Right atrium auricular region (tissue), 2 donors: ENCODE measurements around the gene OSBPL7. TPM values are rescaled to one million over a fixed set of nuclear protein-coding genes. Genes with fewer than 3 reads are reported as not detected.

Source experiments
- DNase-seq: peaks from one replicate; pipeline ENCODE4 v3.0.0-alpha.2; 2019; ENCODE audit warnings: low spot score
- H3K27ac ChIP-seq, 2 donors: fragments of 200-600 bp; sonication (generic); 1 replicate in 1 of 2; 2 replicates in 1 of 2; pipeline ENCODE4 v1.5.1; 2016 to 2019
- H3K27me3 ChIP-seq, 2 donors: fragments of 200-600 bp; sonication (generic); one replicate each; pipeline versions ENCODE4 v1.5.1 to v1.6.0; 2017 to 2019
- H3K36me3 ChIP-seq: fragments of 200-600 bp; sonication (generic); one replicate; pipeline ENCODE4 v1.5.1; 2016
- H3K4me1 ChIP-seq, 2 donors: fragments of 200-600 bp; sonication (generic); one replicate each; pipeline versions ENCODE4 v1.5.1 to v1.6.0; 2017 to 2019
- H3K4me3 ChIP-seq, 2 donors: fragments of 200-600 bp; sonication (generic); 1 replicate in 1 of 2; 2 replicates in 1 of 2; pipeline ENCODE4 v1.5.1; 2017 to 2019; ENCODE audit warnings: mild to moderate bottlenecking in 1 of 2, moderate library complexity in 1 of 2
- H3K9me3 ChIP-seq, 2 donors: fragments of 200-600 bp; sonication (generic); one replicate each; pipeline ENCODE4 v1.5.1; 2019
- total RNA-seq, 2 donors: library from RNA; depleted of rRNA; stranded (reverse); fragments of >200 nt; gene quantifications; one replicate each; pipeline ENCODE4 v1.1.0, GENCODE V29; 2016
- TF ChIP-seq, protein P1 (sequence below), 2 donors: fragments of 200-600 bp; sonication (generic); IDR thresholded peaks; one replicate each; pipeline ENCODE4 v1.5.1; 2019; ENCODE audit warnings: antibody characterized with exemption in 2 of 2

Gene OSBPL7
- total RNA-seq, 2 donors from 2014 or later: 2.3 to 3.6 TPM

DNA sequence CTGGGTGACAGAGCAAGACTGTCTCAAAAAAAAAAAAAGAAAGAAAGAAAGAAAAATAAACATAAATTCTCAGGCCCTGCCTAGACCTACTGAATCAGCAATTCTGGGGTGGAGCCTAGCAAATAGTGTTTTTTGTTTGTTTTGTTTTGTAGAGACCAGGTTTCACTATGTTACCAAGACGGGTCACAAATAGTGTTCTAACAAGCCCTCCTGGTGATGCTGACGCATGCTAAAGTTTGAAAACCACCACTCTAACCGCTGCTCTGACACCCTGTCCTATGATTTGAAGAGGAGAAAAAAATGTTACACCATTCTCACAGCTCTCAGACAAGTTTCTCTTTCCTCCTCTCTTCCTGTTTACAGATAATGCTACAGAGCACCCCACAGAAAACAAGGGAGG, 8.3 kb upstream of the OSBPL7 start:
- Histone ChIP-seq H3K9me3 (no peaks in the 10 kb centered on the region), H3K36me3 (peaks cover 38% of the 10 kb centered on the region), H3K4me1 (peaks cover 0 to 17% of the 10 kb centered on the region in 2 donors), H3K4me3 (no peak overlapping the region), H3K27me3 (no peaks in the 10 kb centered on the region), H3K27ac (no peak overlapping the region)
- TF ChIP-seq, protein P1, sequence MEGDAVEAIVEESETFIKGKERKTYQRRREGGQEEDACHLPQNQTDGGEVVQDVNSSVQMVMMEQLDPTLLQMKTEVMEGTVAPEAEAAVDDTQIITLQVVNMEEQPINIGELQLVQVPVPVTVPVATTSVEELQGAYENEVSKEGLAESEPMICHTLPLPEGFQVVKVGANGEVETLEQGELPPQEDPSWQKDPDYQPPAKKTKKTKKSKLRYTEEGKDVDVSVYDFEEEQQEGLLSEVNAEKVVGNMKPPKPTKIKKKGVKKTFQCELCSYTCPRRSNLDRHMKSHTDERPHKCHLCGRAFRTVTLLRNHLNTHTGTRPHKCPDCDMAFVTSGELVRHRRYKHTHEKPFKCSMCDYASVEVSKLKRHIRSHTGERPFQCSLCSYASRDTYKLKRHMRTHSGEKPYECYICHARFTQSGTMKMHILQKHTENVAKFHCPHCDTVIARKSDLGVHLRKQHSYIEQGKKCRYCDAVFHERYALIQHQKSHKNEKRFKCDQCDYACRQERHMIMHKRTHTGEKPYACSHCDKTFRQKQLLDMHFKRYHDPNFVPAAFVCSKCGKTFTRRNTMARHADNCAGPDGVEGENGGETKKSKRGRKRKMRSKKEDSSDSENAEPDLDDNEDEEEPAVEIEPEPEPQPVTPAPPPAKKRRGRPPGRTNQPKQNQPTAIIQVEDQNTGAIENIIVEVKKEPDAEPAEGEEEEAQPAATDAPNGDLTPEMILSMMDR (IDR thresholded peaks at IDR 0.05): no peak
- no peak for DNase-seq

- Histone ChIP-seq H3K9me3 (no peaks in the 10 kb centered on the region), H3K27me3 (no peaks in the 10 kb centered on the region), H3K36me3 (peaks cover 51% of the 10 kb centered on the region), H3K4me1 (peaks cover 0 to 26% of the 10 kb centered on the region in 2 donors), H3K4me3 (no peak overlapping the region), H3K27ac (no peak overlapping the region)
- no peak for DNase-seq
- TF ChIP-seq, protein P1 (IDR thresholded peaks at IDR 0.05): no peak
These were observed 1.9 kb upstream of the OSBPL7 start for GRCh38 chr17:47823519-47823918.

DNA sequence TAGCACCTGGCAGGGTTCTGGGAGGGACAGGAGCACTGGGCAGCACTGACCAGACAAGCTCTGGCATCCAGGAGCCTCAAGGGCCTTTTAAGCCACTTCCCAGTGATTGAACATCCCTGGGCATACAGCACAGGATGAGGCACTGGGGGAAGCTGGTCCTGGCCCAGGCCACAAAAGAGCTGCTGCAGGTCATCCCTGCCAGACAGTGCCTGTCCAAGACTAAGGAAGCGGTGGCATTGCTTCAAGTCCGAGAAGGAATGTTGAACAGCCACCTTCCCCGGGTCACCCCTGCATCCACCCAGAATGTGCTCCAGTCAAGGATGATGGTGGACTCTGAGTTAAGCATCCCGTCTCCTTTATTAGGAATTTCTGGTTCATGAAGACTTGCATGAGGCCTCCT, 1.2 kb upstream of the OSBPL7 start:
- Histone ChIP-seq H3K4me1 (peaks cover 0 to 26% of the 10 kb centered on the region in 2 donors), H3K36me3 (peaks cover 51% of the 10 kb centered on the region), H3K27ac (no peak overlapping the region), H3K27me3 (no peaks in the 10 kb centered on the region), H3K4me3 (no peak overlapping the region), H3K9me3 (no peaks in the 10 kb centered on the region)
- DNase-seq: no peak
- TF ChIP-seq, protein P1 (IDR thresholded peaks at IDR 0.05): no peak

DNA sequence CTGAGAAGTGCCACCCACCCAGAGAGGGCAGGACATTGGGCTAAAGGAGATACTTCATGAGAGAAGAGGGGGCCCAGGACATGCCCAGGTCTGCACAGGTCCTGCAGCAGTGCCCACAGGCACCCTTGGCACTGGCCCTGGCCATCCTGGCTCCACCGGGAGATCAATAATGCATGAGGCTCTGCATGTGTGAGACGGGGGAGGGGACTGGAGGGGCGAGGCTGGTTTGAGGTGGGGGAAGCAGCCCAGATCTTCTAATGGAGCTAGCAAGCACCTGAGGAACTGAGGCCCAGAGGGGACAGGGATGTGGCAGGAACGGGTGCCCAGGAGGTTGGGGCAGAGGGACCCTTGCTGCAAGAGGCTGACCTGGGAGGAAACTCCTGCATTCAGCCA, 567 bp downstream of the OSBPL7 start:
- H3K36me3 ChIP-seq: peaks cover 45% of the 10 kb centered on the region
- no peaks in the 10 kb centered on the region for H3K9me3 ChIP-seq
- peak overlapping the region; percentile 46 to 56 for H3K4me3 ChIP-seq
- peak overlapping the region; percentile 23 to 47 for H3K27ac ChIP-seq
- H3K4me1 ChIP-seq: peaks cover 0 to 26% of the 10 kb centered on the region in 2 donors
- TF ChIP-seq, protein P1 (IDR thresholded peaks at IDR 0.05): no peak
- DNase-seq: no peak
- no peaks in the 10 kb centered on the region for H3K27me3 ChIP-seq

GRCh38 chr17:47820033-47820789, 1.4 kb downstream of the OSBPL7 start:
- DNase-seq: no peak
- TF ChIP-seq, protein P1 (IDR thresholded peaks at IDR 0.05): no peak
- Histone ChIP-seq H3K36me3 (peaks cover 46% of the 10 kb centered on the region), H3K27me3 (no peaks in the 10 kb centered on the region), H3K9me3 (no peaks in the 10 kb centered on the region), H3K4me3 (no peak overlapping the region), H3K27ac (no peak overlapping the region), H3K4me1 (peaks cover 0 to 26% of the 10 kb centered on the region in 2 donors)

- Histone ChIP-seq H3K36me3 (peaks cover 45% of the 10 kb centered on the region), H3K9me3 (no peaks in the 10 kb centered on the region), H3K27ac (no peak overlapping the region), H3K4me3 (no peak overlapping the region), H3K4me1 (peaks cover 0 to 26% of the 10 kb centered on the region in 2 donors), H3K27me3 (no peaks in the 10 kb centered on the region)
- no peak for DNase-seq
- TF ChIP-seq, protein P1 (IDR thresholded peaks at IDR 0.05): no peak
These were observed 2.1 kb downstream of the OSBPL7 start for GRCh38 chr17:47819475-47819874.
